Measurements from ENCODE around the gene SOCS2. TPM values are rescaled to one million over a fixed set of nuclear protein-coding genes. Genes with fewer than 3 reads are reported as not detected.

The SOCS2 gene
- total RNA-seq, 6 experiments from 2014 or later, result 0.75 to 17.4 (median 12.7) TPM

DNA sequence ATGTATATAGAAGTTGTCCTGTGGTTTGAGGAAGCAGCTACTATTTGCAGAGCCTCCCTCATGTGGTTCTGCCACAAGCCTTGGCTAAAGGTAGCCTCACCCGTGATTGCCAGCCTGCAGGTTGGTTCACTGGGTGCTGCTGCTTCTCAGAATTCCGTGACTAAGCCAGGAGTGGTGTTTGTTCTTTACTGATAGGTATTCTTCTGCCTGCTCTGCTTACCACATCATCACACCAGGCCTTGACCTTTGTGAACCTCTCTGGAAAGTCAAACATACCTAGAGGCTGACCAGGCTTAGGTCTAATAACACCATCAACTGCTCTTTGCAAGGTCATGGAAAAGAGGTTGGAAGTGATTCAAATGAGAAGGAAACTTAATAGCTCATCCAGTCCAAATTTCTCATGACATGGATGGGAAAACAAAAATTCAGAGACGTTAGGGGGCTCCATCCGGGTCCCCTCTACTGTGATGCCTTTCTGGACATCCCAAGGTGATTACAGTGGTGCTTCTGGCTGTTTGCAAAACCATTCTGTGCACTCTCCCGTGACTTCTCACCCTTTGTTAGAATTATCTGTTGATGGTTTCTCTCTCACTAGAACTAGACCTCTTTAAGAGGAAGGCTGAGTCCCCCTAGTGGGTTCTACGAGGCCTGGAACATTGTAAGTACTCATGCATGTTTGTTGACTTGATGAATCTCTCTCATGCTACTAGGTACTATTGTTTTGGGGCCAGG is 8.5 kb upstream of the SOCS2 start:
- no peak overlapping the region for H3K4me3 ChIP-seq
- no peaks in the 10 kb centered on the region for H3K36me3 ChIP-seq
- H3K27me3 ChIP-seq, result no peaks in the 10 kb centered on the region
- TF ChIP-seq, protein P1, sequence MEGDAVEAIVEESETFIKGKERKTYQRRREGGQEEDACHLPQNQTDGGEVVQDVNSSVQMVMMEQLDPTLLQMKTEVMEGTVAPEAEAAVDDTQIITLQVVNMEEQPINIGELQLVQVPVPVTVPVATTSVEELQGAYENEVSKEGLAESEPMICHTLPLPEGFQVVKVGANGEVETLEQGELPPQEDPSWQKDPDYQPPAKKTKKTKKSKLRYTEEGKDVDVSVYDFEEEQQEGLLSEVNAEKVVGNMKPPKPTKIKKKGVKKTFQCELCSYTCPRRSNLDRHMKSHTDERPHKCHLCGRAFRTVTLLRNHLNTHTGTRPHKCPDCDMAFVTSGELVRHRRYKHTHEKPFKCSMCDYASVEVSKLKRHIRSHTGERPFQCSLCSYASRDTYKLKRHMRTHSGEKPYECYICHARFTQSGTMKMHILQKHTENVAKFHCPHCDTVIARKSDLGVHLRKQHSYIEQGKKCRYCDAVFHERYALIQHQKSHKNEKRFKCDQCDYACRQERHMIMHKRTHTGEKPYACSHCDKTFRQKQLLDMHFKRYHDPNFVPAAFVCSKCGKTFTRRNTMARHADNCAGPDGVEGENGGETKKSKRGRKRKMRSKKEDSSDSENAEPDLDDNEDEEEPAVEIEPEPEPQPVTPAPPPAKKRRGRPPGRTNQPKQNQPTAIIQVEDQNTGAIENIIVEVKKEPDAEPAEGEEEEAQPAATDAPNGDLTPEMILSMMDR (IDR thresholded peaks at IDR 0.05), result peak in 3 of 4 donors; percentile 7 to 35 (median 22)
- TF ChIP-seq POLR2A (IDR thresholded peaks at IDR 0.05), result peak; percentile 32
- peaks cover 0 to 38% (median 13%) of the 10 kb centered on the region in 4 donors for H3K4me1 ChIP-seq
- WGBS (ENCODE audit: insufficient coverage, low coverage, low lambda C conversion rate, missing lambda C conversion rate), result 20% methylated on average over 5 of the region's 6 CpGs
- peak overlapping the region; percentile 26 to 86 (median 83) for H3K27ac ChIP-seq
- DNase-seq (peak; percentile 78 to 90 (median 82)), ATAC-seq (peak; percentile 88 to 98 (median 96))
- intact Hi-C loops (cut with DNase I), result no loop called here
- H3K9me3 ChIP-seq, result no peaks in the 10 kb centered on the region

DNA sequence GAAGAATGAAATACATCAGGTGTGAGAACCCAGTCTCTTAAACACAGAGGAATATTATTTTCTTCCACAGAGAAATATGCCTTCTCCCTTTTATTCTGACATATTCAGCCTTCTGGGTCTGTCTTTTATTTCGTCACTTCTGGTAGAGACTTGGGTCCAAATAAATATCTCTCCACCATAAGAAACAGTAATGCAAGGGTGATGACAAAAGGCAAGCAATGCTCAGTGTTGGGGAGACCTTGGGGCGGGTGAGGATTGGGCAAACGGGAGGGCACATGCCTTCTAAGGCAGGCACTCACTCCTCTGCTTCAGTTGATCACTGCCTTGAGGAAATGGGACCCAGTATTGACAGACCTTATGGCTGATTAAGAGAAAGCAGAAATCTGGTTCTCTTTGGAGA is 6.7 kb upstream of the SOCS2 start:
- no peak for DNase-seq
- intact Hi-C loops (cut with DNase I), result loop anchor here in 1 of 2 donors (5.0 kb wide), 1 partner anchor 537 kb away; no protein-coding TSS in a partner anchor
- no peak overlapping the region for H3K27ac ChIP-seq
- TF ChIP-seq POLR2A (IDR thresholded peaks at IDR 0.05), result no peak
- TF ChIP-seq, protein P1 (IDR thresholded peaks at IDR 0.05), result no peak
- no peaks in the 10 kb centered on the region for H3K36me3 ChIP-seq
- H3K4me3 ChIP-seq, result no peak overlapping the region
- H3K27me3 ChIP-seq, result no peaks in the 10 kb centered on the region
- H3K4me1 ChIP-seq, result peaks cover 0 to 38% (median 16%) of the 10 kb centered on the region in 4 donors
- ATAC-seq, result no peak
- WGBS (ENCODE audit: insufficient coverage, low coverage, low lambda C conversion rate, missing lambda C conversion rate), result 90% methylated on average over 3 of the region's 3 CpGs
- H3K9me3 ChIP-seq, result no peaks in the 10 kb centered on the region

DNA sequence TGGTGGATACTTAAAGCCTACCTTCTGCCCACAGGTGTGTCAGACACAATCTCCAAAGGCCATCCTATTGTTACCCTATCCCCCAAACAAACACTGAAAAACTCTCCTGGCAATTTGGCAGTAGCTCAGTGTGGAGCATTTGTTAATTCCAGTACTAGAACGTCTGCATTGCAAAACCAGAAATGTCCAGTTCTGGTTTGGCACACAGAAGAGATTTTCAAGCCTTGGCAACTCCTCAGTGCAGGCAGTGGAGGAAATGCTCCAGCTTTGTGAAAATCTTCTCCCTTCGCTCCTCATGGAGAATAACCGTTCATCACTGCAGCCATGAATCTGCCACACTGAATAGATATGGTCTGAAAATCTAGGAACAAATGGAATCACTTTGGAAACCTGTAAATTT is 5.3 kb upstream of the SOCS2 start:
- peak overlapping the region in 1 of 3 donors; percentile 39 for H3K27ac ChIP-seq
- 60% methylated on average over 3 of the region's 3 CpGs for whole genome bisulfite sequencing (ENCODE audit: insufficient coverage, low coverage, low lambda C conversion rate, missing lambda C conversion rate)
- H3K27me3 ChIP-seq, result no peaks in the 10 kb centered on the region
- no peaks in the 10 kb centered on the region for H3K9me3 ChIP-seq
- H3K4me1 ChIP-seq, result peaks cover 0 to 38% (median 16%) of the 10 kb centered on the region in 4 donors
- no peaks in the 10 kb centered on the region for H3K36me3 ChIP-seq
- DNase-seq, result no peak
- TF ChIP-seq, protein P1 (IDR thresholded peaks at IDR 0.05), result no peak
- TF ChIP-seq POLR2A (IDR thresholded peaks at IDR 0.05), result no peak
- no peak for ATAC-seq
- intact Hi-C loops (cut with DNase I), result loop anchor here in 1 of 2 donors (5.0 kb wide), 1 partner anchor 535 kb away; no protein-coding TSS in a partner anchor
- H3K4me3 ChIP-seq, result no peak overlapping the region

DNA sequence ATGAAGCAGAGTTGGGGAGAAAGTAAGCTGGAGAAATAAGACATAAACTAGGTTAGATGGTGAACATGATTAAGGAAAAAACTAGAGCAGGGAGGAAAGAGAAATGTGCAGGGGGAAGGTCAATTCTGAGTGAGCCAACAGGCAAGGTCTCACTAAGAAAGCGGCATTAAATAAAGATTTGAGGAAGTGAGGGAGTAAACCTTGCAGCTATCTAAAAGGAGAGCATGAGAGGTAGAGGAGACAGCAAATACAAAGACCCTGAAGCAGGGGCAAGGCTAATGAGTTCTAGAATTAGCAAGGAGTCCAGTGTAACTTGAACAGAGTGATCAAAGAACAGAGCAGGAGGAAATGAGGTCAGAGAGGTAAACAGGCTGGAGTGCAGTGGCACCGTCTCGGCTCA is 4.4 kb upstream of the SOCS2 start:
- DNase-seq (no peak), ATAC-seq (no peak)
- Histone ChIP-seq H3K27ac (no peak overlapping the region), H3K9me3 (no peaks in the 10 kb centered on the region), H3K36me3 (no peaks in the 10 kb centered on the region), H3K27me3 (no peaks in the 10 kb centered on the region), H3K4me1 (peaks cover 0 to 35% (median 15%) of the 10 kb centered on the region in 4 donors), H3K4me3 (no peak overlapping the region)
- TF ChIP-seq, protein P1 (IDR thresholded peaks at IDR 0.05), result no peak
- TF ChIP-seq POLR2A (IDR thresholded peaks at IDR 0.05), result no peak
- 78% methylated on average over 1 of the region's 3 CpGs for WGBS (ENCODE audit: insufficient coverage, low coverage, low lambda C conversion rate, missing lambda C conversion rate)
- intact Hi-C loops (cut with DNase I), result loop anchor here in 1 of 2 donors (5.0 kb wide), 1 partner anchor 534 kb away; no protein-coding TSS in a partner anchor

Data from right lobe of liver (tissue), 6 donors.